ENCODE measurements around the gene ZDHHC17.

GRCh38 chr12:76719171-76720041, 44.5 kb upstream of the ZDHHC17 start:
- TF ChIP-seq CTCF (IDR thresholded peaks at IDR 0.05), result no peak
- no peak for TF ChIP-seq EP300 (IDR thresholded peaks at IDR 0.05)

All from sigmoid colon (tissue), 4 donors.